Nucleus accumbens (tissue), 56 donors: ENCODE results near the gene TRABD2A.

Experiments
- DNase-seq, 56 donors: peaks; one replicate each; lab custom pipeline; 2025; lab: John Stamatoyannopoulos, UW

Gene TRABD2A

GRCh38 chr2:84858123-84858522 is 22.8 kb downstream of the TRABD2A start:
- no peak for DNase-seq

GRCh38 chr2:84857566-84857965 is 23.3 kb downstream of the TRABD2A start:
- DNase-seq: no peak

- DNase-seq: no peak
Measured at GRCh38 chr2:84856787-84857186, 24.1 kb downstream of the TRABD2A start.

GRCh38 chr2:84855731-84856130 is 25.2 kb downstream of the TRABD2A start:
- no peak for DNase-seq

DNA sequence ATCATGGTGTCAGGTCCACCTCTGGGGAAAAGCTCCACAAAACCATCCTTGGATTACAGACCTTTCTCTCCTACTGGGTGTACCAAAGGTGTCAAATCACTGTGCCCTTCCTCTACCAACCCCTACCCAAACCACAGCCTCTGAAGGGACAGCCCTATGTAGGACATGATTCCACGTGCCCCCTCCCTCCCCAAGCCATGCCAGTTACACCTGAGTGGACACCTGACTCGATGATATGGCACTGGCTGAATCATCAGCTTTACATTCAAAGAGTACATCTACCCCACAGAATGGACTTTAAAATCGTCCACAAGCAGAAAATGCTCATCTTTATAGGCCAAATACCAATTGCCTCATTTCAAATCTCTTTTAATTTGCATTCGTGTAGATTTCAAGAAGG is 26.0 kb downstream of the TRABD2A start:
- no peak for DNase-seq

DNA sequence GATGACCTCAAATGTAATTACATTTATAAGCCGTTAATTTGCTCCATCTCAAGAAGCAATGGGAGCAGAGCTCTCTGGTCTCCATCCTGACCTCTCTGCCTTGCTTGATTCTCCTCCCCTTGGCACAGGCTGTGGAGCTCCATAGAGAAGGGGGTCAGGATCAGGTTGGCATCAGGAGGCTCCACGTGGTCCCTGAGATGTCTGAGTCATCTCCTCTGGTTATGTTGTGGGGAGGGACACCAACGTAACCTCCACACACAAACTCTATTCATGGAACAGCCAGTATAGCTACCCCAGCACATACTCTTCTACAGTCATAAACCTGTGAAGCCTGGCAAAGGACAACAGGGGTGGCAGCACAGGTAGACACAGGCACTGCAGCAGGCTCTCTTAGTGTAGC is 29.0 kb downstream of the TRABD2A start:
- DNase-seq: no peak

DNA sequence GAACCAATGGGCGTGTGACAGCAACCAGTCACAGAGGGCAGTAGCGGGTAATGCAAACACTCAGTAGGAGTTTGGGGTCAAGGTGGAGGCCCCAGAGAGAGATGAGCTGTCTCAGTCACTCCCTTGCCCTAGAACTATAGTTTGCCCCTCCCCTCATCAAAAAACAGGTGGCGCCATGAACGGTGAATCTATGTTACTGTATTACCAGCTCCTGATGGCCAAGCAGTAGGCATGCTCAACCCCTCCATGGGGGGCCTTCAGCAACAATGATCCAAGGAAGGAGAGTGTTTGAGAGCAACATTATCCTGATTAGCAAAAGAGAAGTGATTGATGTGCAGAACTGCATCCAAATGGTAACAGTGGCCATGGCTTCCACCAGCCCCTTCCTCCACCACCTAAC is 30.4 kb downstream of the TRABD2A start:
- DNase-seq: no peak

DNA sequence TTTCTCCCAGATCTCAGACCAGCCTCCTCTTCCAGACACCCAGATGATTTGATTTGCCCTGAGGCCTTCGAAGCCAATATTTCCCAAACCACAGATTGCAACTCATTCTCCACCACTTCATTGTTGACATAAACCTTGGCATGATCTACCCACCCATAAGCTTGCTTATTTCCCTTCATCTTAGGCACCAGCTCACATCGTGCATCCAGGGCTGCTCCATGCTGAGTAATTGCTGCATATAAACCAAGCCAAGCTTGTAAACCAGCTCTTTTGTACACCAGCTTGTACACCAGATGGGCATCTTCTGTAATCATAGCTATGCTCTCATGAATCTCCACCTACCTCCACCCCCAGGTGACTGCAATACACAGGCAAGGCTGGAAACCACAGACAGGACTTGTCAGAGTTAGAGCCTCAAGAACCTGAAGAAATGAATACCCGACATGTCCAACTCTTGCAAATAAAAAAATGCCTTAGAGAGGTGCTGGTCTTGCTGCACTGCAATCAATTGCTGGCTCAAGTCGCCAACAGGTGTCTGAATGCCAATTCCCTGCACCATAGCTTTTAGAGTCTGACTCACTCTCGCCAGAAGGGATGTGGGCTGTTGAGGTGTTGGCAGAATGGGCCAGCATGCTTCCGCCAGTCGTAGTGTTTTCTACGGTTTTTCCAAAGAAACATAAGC is 31.5 kb downstream of the TRABD2A start:
- DNase-seq: no peak

DNA sequence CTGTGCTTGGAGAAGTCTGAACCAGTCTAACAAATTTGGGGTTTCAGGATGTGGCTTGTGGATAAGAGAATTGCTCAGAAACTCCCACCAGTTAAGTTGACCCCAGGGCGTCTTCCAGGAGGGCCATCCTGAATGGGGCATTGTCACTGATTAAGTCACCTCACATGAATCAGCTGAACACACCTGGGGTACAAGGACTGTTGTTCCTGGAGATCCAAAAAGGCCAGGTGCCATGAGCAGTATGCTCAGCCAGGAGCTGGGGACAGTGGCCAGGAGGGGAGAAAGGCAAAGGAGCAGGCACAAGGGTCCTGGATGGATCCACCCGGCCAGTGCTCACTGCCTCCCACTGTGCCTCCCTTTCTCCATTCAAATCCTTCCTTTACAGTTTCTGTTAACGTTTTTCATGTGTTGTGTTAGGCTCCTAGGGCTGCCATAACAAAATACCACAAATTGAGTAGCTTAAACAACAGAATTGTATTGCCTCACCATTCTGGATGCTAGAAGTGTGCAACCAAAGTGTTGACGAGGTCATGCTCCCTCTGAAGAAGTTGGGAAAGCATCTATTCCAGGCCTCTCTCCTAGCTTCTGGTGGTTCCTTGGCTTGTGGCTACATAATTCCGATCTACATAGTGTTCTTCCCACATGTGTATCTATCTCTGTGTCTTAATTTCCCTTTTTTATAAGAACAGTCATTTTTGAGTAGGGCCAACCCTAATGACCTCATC is 33.4 kb downstream of the TRABD2A start:
- DNase-seq: no peak

GRCh38 chr2:84846741-84847142 is 34.1 kb downstream of the TRABD2A start:
- no peak for DNase-seq

DNA sequence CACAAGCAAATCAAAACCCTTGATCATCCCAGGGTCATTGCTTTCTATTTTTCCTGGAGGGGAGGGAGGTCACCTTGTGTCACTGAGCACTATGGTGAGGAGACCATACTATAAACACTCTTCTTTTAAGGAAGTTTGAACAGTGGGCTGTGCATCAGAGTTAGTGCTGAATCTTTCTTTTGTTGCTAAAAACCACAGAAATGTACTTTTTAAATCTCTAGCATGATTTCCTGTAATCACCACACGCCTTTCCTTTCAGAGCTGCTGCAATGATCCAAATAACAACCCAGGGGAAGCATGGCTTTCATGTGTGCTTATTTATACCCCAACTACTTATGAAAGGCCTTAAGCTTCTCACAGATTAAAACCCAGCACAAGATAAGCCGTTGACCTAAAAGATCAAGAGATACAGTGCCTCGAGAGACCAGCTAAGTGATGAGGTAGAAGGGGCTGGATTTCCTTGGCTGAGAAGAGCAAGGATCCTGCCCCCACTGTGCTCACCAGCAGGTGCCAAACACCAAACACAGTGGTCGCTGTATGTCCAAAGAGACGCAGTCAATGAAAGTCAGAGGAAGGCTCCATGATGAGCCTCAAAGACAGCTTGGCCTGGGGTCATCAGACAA is 34.7 kb downstream of the TRABD2A start:
- no peak for DNase-seq

- no peak for DNase-seq
Measured at GRCh38 chr2:84844141-84844540, 36.7 kb downstream of the TRABD2A start.

GRCh38 chr2:84841577-84841976 is 39.3 kb downstream of the TRABD2A start:
- DNase-seq: no peak

DNA sequence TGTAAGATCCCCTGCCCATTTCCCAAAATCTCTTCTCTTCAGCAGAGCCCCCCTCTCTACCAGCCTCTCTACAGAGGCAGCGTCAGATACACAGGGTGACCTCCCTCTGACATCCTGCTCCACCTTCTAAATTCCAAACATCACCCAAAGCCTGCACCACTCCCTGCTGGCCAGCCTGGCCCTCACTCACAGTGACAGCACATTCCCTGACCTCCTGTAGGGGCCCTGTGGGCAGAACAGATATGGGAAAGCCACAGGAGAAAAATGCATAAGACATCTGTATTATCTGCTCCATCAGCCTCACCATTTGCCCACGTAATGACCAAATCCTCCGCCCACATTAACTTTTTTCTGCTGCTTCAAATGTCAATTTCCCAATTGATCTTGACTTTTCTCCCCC is 40.6 kb downstream of the TRABD2A start:
- DNase-seq: no peak

DNA sequence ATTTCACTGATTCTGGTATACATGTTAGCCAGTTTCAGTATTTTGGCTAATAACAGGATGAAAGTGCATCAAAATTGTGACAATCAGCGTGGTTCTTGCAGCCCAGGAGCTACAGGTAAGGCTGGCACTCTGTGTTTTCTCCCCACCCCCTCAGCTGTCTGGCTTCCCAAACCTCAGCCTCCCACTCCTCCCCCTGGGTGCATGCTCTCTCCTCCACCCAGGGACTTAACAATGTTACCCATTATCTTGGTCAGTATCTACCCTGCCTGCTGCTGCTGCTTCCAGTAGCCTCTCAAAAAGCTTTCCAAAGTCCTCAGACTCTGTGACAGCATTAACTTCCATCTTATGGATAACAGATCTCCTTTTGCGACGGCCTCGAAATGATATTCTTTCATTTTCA is 41.0 kb downstream of the TRABD2A start:
- no peak for DNase-seq

DNA sequence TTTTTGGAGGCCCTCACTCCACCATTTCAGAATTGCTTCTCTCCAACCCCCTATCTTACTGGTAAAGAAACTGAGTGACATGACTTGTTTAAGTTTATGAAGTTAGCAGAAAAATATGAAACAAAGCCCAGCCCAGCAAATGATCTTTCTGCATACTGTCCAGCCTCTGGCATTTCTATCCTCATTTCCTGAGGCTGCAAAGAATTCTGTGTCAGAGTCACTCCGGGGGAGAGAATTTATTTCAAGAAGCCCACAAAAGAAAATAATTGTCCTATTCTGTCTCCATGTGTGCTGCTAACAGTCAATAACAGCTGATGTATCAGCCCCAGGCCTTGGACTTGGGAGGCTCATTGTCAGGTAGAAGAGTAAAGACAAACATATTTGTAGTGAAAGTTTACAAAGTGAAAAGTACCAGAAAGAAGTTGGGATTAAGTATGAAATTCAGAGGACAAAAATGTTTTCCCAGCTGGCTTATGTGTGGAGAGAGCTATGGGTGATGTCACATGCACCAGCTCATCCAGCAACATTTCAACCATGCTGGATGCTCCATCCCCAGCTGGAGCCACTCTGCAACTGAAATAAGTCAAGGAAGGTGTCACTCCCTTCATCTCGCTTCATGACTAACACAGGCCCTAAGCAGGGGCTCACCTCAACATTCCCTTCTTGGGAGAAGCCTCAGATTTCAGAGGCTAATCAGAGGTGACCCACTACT is 42.3 kb downstream of the TRABD2A start:
- no peak for DNase-seq

DNA sequence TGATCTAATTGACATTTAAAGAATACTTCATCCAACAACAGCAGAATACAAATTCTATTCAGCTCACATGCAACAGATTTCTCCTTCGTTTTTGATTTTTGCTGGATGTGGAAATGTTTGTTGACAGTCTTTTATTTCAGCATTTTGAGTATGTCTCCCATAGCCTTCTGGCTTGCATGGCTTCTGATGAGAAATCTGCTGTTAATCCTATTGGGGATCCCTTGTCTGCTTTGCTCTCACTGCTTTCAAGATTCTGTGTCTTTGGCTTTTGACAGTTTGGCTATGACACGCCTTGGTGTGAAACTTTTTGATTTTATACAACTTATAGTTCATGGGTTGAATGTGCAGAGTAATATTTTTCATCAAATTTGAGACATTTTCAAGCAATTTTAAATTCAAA is 44.7 kb downstream of the TRABD2A start:
- no peak for DNase-seq

GRCh38 chr2:84833481-84834150 is 47.3 kb downstream of the TRABD2A start:
- no peak for DNase-seq

- DNase-seq: peak in 26 of 56 donors; percentile 2 to 44 (median 12)
Measured at GRCh38 chr2:84832772-84833461, 48.0 kb downstream of the TRABD2A start.
